ENCODE data around the gene ZNF148.
A peak's percentile ranks its signal among the peaks of the same experiment; 100 is the strongest.

The ZNF148 gene

DNA sequence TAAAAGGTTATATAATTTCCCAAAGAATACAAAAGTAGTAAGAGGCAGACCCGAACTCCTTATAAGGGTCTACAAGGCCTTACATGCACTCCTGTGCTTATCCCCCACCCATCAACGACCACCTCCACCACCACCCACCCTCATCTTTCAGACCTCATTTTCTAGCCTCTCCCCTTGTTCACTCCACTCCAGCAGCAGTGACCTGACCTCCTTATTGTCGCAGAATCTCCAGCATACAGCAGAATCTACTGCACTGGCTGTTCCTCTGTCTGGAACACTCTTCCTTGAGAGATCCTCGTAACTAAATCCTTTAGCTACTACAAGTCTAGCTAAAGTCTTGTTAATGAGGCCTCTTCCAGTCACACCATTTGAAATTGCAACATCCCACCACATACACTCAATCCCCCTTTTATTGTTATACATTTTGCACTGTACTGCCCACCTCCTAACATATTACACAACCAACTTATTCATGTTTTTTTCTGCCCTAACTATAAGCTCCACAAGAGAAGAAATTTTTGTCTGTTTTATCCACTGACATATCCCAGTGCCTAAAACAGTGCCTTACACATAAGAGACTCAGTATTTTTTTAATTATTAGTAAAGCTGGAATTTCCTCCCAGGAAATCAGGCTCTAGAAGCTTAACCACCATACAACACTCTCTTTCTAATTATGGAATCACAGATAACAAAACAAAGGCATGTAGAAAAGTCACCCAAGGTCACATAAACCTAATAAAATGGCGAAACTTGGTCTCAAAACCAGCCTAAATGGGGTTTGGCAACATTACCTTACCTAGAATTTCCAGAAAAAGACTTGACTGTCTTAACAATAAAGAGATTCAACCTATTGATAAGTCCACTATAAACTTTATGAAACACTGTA lies 40.2 kb downstream of the ZNF148 start:
- no peak for DNase-seq (ENCODE audit: low read depth in 2 of 2)

- no peak for DNase-seq (ENCODE audit: low read depth in 2 of 2)
These were observed 42.6 kb downstream of the ZNF148 start for GRCh38 chr3:125332504-125332903.

GRCh38 chr3:125331243-125331642 lies 43.9 kb downstream of the ZNF148 start:
- DNase-seq (ENCODE audit: low read depth in 2 of 2) = no peak

GRCh38 chr3:125326957-125327356 lies 48.2 kb downstream of the ZNF148 start:
- no peak for DNase-seq (ENCODE audit: low read depth in 2 of 2)

GRCh38 chr3:125325746-125326145 lies 49.4 kb downstream of the ZNF148 start:
- no peak for DNase-seq (ENCODE audit: low read depth in 2 of 2)

DNA sequence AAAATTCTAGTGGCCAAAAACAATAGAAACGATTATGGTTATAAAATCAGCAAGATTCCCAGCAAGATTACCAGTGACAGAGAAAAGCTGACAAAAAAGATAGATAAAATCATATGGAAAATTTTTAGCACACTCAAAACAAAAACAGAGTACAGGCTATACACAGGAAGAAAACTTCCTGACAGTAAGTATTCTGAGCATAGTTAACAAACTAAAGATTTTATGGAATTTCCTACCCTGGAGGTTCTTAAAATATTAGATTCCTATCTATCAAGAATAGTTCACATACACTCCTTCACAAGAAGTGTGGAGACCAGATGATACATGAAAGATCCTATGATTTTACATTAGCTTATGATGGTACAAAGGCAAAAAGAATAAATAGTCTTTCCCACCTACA lies 50.8 kb downstream of the ZNF148 start:
- DNase-seq (ENCODE audit: low read depth in 2 of 2) = no peak

GRCh38 chr3:125322917-125323316 lies 52.2 kb downstream of the ZNF148 start:
- no peak for DNase-seq (ENCODE audit: low read depth in 2 of 2)

- no peak for DNase-seq (ENCODE audit: low read depth in 2 of 2)
These were observed 53.0 kb downstream of the ZNF148 start for GRCh38 chr3:125322166-125322565.

DNA sequence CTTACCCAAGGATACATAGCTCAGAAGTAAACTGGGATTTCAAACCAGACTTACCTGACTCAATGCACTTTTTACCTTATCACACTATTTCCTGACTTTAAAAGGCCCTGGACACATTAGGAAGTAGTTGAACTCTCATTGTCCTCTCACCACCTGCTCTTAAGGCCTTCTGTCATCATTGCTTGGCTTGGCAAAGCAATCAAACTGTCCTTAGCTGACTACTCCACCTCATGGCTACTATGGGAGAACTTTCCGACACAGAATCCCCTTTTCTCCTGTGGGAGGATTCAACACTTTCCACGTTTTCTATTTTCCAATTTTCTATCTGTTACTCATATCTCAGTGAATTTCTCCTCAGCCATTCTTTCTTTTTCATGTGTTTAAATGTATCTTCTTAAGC lies 55.4 kb downstream of the ZNF148 start:
- DNase-seq (ENCODE audit: low read depth in 2 of 2) = no peak

GRCh38 chr3:125318871-125319270 lies 56.3 kb downstream of the ZNF148 start:
- no peak for DNase-seq (ENCODE audit: low read depth in 2 of 2)

- no peak for DNase-seq (ENCODE audit: low read depth in 2 of 2)
These were observed 56.8 kb downstream of the ZNF148 start for GRCh38 chr3:125318167-125318865.

DNA sequence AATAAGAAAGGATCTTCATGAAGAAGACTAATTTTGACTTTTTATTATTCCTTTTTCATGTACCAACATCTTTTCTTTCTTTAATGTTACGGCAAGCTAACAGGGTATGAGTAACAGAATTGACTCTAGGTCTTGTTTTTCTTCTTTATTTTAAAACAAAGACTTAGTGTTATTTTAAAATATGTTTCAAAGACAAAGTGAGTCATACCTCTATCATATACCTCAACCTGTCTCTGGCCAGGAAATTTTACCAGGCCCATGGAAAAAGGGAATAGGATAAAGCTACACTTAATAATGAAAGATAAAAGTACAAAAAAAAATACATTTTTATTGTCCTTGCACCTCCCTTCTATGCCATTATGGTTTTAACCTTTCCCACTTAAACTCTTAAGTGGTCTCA lies 57.4 kb downstream of the ZNF148 start:
- DNase-seq (ENCODE audit: low read depth in 2 of 2) = no peak

DNA sequence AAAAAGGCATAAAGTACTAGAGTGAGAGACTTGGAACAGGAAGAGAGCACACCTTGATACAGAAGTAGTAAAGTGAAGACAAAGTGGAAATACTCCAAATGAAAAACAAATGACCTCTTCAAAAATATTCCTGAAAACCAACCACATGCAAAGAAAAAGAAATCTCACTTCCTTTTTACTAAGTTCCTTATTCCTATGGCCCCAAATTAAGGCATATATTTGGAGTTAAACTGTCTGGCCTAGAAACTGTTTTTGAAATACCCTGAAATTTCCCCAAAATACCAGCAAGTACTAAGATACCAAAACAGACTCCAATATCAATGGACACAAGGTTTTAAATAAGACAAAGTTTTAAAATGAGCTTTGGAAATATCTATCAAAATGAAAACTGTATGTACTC lies 58.2 kb downstream of the ZNF148 start:
- DNase-seq (ENCODE audit: low read depth in 2 of 2) = no peak

- DNase-seq (ENCODE audit: low read depth in 2 of 2) = no peak
These were observed 58.9 kb downstream of the ZNF148 start for GRCh38 chr3:125316246-125316645.

DNA sequence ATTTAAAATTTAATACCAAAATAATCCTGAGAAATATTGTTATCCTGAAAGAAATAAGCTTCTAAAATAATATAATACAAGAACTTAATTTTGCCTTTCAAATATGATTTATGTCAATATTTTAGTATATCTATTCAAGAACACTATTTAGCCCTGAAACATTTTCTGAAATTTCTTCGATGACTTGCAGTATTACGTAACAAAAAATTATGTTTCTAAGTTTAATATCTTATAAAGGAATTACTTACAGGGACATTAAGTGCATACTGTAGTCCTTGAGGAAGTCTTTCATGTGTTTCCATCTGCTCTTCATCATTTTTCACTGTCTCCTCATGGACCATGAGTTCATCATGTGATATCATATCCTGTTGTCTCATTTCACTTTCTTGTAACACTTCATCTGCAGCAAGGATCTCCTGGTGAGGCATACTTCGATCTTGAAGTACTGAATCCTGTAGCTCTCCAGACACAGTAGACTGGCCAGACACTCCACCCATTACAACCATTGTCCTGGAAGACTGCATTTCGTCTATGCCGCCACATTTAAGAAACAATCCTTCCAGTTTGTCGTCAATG lies 62.0 kb downstream of the ZNF148 start:
- DNase-seq (ENCODE audit: low read depth in 2 of 2) = no peak

GRCh38 chr3:125310623-125311081 lies 64.5 kb downstream of the ZNF148 start:
- DNase-seq (ENCODE audit: low read depth in 2 of 2) = peak in 1 of 2 donors; percentile 3

DNA sequence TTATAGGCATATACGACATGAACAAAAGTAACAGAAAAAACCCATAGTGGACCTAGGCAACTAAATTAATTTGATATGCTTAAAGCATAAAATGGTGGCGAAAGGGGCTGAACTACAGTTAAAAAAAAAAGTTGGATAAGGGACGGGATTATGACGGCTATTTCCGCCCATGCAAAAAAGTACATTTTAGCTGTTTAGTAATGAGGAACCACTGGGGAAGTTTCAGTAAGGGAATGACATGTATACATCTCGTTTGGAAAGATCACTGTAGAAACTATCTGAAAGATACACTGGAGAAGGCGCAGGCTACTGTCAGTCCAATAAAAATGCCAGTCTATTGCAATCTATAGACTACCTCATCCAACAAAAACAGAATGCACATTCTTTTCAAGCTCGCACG lies 65.6 kb downstream of the ZNF148 start:
- no peak for DNase-seq (ENCODE audit: low read depth in 2 of 2)

DNA sequence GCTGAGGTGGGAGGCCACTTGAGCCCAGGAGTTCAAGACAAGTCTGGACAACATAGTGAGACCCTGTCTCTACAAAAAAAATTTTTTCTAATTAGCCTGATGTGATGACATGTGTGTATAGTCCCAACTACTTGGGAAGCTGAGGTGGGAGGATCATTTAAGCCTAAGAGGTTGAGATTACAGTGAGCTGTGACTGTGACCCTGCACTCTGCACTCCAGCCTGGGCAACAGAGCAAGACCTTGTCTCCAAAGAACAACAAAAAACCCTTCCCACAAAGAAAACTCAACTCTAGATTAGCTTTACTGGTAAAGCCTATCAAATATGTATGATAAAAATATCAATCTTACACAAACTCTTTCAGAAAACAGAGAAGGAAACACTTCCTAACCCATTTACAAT lies 68.5 kb downstream of the ZNF148 start:
- DNase-seq (ENCODE audit: low read depth in 2 of 2) = no peak

GRCh38 chr3:125302932-125303331 lies 72.2 kb downstream of the ZNF148 start:
- no peak for DNase-seq (ENCODE audit: low read depth in 2 of 2)

- no peak for DNase-seq (ENCODE audit: low read depth in 2 of 2)
These were observed 74.7 kb downstream of the ZNF148 start for GRCh38 chr3:125300416-125300815.

DNA sequence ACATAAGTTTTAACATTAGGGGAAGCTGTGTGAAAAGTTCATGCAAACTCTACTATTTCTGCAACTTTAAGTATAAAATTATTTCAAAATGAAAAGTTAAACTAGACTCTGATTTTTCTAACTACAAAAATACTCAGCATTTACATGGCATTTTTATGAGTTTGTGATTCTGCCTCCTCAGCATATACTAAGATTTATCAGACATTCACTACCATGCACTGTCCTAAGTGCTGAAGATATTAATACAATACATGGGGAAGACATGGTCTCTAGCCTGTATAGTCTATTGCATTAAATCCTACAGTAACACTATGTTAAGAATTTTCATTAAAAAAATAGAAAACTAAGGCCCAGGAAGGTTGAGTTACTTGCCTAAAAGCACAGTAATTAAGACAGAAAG lies 80.7 kb downstream of the ZNF148 start:
- no peak for DNase-seq (ENCODE audit: low read depth in 2 of 2)

- no peak for DNase-seq (ENCODE audit: low read depth in 2 of 2)
These were observed 83.1 kb downstream of the ZNF148 start for GRCh38 chr3:125292015-125292414.

All from stimulated activated CD4-positive, alpha-beta T cell treated with anti-CD3 and anti-CD28 coated beads, Interleukin-1b, Interleukin-23, amount 100 ng/mL, for 4 hours (primary cell).